NCI-H1092 (cell line): ENCODE results near the gene IL12B.
"Not testable (repeated sequence)": the region's sequence is repeated elsewhere in the genome, so short reads cannot be mapped to it uniquely, and the experiment has no call there.

Experiments
- DNase-seq: peaks from one replicate; lab custom pipeline; 2025; lab: John Stamatoyannopoulos, UW

IL12B gene

DNA sequence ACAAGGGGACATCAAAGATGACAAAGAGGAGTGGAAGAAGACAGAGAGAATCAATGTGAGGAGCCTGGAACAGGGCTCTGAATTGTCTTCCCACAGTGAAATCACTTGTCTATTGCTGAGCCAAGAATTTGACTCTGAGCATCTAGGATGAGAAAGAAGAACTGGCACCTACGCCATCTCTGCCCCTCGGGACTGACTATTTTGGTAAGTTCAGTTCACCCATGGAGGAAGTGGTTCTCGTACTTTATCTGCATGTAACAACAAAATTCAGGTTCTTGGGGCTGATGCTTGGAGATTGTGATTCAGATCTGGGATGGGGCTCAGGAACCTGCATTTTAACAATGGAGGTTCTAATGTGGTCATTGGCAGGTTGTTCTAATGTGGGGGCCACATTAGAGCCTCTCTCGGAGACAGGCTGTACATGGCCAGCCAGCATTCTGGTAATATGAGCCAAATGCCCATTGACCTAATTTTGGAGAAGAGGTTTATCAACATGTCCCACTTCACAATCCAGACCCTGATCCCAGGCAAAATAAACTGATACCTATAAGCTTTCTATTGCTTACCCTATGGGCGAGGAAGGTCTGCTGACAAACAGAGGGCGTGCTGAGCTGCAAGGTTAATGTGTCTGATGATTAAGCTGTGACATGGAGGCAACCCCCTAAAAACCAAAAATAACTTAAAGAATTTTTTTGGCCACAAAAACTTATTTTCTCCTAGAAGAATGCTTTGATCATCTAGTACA lies 2.7 kb upstream of the IL12B start:
- DNase-seq: no peak

DNA sequence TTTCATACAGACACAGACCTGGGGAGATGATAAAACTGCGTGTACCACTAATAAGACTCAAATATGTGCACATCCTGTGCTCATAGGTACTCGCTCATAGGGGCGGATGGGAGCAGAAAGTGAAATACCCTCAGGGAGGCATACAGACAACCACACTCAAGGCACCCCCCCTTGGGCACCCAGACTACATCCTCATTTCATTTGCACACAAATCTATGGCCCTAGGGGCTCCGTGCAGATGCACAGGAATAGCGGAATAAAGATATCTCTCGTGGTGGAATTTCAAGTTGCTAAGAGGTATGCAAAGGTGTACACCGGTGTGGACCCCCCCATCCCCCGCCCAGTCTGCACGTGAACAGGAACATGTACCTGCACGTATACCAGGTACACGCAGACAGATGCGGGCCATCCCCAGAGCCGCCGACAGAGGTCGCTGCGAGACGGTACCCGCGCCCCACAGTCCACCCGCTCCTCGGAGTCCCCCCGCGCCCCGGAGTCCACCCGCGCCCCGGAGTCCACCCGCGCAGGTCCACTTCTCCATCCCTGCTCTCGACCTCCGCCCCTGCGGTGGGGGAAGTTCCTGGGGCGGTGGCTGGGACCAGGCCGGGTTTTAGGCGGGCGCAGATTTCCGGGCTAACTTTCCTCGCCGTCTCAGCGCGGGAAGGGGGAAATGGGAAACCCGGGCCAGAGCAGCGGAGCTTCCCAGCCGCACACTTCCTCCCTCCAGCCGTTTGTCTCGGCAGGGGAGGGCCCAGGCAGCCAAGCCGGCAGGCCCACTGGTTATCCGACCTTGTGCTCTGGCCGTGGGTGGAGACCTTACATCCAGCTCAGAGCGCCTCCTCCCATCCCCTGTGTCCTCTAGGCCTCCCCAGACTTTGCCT lies 1.0 kb upstream of the IL12B start:
- DNase-seq: no peak

DNA sequence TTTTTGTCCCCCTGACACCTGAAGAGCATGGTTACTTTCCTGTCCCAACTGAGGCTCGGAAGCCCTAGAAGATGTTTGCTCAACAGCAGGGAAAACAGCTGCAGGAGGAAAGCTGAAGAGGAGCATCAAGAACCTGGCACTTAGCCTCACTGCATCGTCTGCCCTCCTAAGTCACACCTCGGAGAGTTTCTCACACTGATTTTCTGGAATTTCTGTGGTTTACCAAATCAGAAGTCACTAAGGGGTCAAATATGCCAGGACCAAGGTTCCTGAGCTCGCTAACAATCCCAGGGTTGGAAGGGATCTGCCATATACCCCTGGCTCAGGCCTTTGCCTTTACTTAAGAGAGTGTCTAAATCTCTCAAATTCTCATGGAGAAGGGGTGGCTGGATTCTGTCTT lies 5.3 kb downstream of the IL12B start:
- no peak for DNase-seq

DNA sequence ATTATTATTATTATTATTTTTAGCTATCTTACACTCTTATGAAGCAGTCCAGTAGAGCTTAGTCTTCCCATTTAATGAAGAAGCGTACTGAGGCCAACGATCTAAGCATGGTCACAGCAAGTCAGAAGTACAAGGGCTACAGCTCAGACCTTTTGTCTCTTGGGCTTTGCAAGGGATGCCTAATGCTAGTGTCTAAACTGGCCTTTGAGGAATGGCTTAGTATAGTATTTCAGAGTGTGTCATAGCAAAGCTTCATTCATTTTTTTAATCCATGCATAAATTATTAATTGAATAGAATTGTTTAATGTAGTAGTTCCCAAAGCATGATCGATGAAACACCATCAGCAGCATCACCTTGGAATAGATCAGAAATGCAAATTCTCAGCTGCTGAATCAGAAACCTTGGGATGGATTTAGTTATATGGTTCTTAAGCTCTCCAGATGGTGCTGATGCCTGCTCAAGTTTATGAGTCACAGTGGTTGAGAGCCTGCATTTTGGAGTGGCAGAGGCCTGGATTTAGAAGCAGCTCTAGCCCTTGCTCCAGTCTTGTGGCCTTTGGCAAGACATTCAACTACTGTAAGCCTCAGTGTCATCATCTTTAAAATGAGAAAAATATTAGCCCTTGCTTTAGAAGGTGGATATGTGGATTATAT lies 6.1 kb downstream of the IL12B start:
- DNase-seq: no peak

DNA sequence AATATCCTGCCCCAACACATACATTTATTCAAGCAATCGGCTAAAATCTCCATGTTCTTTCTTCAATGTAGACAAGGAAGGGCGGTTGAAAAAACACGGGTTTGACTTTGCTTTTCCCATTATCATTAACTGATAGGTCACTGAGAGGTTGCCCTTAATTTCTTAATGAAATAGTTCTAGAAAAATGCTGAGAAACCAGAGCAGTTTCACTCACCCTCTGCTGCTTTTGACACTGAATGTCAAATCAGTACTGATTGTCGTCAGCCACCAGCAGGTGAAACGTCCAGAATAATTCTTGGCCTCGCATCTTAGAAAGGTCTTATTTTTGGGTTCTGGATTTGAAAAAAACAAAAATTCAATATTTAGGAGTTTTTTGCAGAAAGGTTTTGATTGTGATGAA lies 8.1 kb downstream of the IL12B start:
- DNase-seq: no peak

DNA sequence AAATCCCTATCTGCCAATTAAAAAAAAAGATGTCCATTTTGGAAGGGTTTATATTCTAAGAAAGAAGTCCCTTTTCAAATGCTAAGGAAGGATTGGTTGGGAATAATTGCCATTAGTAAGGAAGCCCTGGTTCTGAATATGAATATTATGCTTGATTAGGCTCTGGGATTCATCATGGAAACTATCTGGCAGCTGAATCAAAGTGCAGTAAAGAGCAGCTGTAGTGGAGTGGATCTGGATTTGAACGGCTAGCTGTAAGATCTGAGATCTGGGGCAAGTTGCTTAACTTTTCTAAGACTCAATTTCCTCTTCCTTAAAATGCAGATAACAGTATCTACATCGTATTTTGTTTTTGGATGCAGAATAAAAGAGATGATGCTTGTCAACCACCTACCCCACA lies 10.5 kb downstream of the IL12B start:
- no peak for DNase-seq

DNA sequence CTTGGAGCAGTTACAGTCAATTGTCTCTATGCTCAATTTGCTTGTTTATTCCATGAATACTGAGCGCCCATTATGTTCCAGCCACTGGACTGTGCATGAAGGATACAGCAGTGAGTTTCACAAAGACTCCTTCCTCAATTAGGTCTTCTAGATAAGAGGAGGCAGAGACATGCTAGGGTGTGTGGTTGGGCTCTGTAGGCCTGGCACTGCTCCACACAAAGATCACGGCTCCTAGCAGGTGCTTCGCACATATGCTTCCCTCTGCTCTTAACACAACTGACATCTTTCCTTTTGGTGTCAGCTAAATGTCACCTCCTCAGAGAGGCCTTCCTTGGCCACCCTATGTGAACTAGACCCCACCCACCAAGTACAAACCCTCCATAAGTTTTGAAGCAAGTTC lies 10.9 kb downstream of the IL12B start:
- DNase-seq: no peak

DNA sequence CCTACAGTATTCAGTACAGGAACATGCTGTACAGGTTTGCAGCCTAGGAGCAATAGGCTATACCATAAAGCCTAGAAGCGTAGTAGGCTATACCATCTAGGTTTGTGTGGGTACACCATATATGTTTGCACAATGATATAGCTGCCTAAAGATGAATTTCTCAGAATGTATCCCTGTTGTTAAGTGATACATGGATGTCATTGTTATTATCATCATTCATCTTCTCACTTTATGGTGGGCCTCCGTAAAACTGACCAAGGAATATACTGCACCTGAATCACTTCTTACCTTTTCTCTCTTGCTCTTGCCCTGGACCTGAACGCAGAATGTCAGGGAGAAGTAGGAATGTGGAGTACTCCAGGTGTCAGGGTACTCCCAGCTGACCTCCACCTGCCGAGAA lies 11.8 kb downstream of the IL12B start:
- no peak for DNase-seq

DNA sequence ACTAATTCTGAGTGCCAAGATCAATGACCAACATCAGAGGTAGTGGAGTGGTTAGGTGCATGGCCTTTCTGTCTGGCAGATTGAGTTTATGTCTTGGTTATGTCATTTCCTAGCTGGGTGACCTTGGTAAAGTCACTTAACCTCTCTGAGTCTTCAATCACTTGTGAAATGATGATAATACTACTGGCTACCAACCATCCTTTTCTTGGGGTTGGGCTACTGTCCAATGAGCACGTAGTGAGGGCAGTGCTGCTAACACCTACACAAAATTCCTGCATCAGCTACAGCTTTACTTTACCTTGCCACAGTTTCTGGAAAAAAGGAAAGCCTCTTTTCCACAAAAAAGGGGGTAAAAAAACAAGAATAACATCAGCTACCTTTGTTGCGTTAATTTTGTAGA lies 12.4 kb downstream of the IL12B start:
- no peak for DNase-seq

DNA sequence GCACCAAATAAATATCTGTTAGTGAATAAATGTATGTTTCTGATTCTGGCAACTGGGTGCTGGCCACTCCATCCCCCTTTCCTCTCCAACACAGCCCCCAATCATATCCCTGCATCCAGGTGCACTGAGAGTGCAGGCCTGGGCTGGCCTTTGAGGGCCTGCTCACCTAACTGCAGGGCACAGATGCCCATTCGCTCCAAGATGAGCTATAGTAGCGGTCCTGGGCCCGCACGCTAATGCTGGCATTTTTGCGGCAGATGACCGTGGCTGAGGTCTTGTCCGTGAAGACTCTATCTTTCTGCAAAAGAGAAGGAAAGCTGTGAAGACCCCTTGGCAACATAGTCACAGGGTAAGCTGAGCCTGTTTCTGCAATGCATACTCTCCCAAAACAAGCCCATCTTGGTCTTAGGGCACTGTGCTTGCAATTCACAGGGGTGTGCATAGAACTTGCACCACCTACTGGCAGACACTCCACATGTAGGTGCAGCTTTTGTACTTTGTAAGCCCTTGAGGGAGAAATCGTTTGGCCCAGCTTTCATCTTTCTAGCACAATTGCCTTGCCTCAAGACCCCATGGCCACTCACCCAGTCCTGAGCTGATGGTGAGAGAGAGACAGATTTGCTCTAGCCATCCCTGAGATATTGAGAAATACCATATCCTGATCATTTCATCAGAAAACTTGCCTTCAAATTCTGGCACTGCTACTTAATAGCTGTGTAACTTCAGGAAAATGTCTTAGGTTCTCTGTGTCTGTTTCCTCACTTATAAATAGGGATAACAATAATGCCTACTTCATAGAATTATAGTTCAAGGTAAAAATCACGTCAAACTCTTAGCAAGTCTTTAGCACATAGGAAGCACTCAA lies 13.5 kb downstream of the IL12B start:
- no peak for DNase-seq

DNA sequence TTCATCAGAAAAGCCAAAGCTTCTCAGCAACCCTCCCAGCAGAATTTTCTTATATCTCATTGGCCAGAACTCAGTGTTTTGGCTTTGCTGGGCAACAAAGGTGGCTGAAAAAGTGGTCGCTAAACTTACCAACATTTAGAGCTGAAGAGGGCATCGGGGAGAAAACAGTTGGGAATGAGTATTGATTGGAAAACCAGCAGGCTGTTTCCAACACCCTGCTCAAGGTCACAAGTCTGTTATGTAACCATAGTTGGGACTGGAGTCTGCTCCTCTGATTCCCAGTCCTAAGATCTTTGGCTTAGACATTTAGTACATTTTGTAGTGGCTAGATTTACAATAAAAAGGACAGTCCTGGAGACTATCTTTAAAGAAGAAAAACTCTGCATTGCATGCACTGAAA lies 17.1 kb downstream of the IL12B start:
- no peak for DNase-seq

DNA sequence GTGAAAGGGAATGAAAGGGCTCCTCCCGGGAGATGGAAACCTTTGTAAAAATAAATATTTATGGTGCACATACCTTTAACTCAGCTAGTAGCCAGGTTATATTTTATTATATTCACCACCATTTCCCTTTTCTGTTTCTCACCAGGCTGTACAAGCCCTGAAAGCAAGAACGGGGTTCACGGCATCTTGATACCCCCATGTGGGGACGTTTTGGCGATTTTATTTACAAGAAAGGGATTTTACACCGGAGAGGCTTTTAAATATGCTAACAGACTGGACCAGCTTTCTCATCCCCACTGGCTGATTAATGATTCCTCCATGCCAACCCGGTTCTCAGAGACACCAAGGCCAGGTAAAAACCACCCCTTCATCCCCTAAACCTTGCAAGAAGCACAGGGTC lies 19.2 kb downstream of the IL12B start:
- no peak for DNase-seq

DNA sequence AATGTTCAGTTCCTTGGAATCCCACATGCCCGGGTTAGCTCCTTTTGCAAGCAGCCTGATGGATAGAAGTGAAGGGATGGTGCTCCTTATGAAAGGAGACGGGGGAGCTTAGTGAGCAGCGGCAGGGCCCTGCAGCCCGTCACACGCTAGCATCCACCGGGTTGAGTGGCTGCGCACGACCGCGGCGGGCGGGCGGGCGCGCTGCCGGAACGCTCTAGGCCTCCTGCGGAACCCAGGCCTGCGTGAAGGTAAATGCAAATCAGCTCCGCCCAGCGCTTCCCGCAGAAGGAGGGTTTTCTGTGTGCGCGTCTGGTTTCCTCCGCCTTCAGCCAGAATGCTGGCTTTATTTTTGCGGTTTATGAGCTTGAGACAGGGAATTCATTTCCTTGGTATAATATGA lies 19.8 kb downstream of the IL12B start:
- no peak for DNase-seq

DNA sequence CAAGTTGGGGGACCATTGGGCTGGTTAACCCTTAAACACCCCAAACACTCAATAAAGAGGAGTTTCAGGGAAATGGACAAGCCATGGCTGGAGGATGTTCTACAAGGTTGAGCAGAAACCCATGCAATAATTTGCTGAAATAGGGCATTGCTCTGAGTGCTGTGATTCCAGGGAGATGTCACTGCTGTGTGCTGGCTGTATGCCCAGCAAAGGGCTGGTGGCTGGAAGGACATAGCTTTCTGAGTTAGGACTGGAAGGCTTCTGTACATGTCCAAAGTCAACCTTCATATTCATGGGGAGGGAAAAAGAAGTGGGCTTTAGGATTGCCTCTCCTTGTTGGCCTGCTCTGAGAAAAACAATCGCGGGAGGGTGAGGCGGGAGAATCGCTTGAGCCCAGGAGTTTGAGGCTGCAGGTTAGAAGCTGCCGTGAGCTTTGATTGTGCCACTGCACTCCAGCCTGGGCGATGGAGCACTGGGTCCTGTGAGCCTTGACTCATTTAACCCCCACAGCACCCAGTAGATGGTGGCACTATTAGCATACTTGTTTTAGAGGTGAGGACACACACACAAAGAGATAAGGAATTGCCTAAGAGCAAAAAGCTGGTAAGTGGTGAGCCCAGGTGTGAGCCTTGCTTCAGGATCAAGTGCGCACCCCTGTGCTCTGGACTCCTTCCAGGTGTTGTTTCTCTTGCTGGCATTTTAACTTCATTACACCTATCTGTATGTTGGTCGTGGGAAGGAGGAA lies 20.4 kb downstream of the IL12B start:
- DNase-seq: no peak

DNA sequence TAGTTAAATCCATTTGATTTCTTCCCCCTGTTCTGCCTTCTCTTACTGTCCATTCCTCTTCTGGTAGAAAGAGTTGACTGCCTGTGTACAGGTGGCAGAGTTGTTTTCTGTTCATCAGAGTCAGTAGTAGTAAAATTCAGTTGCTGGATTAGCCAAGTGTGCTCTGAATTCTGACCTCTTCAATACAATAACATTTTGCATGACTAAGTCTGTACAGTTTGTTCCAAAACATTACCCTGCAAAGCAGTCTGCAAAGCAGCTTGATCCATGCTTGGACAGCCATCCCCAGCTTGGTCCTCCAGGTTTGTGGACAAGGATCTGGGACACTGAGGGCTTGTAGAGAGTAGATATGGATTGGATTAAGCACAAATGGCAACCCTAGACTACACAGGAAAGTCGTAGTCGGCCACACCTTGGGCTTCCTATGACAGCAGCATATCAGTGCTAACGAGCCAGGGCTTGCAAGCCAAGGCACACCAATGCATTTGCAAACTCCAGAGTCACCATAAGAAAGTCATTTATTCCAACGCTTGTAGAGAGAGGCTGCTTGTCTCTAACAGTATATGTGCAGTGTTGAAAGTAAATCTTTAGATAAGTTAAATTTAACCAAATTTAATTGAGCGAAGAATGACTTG lies 25.2 kb downstream of the IL12B start:
- DNase-seq: no peak

DNA sequence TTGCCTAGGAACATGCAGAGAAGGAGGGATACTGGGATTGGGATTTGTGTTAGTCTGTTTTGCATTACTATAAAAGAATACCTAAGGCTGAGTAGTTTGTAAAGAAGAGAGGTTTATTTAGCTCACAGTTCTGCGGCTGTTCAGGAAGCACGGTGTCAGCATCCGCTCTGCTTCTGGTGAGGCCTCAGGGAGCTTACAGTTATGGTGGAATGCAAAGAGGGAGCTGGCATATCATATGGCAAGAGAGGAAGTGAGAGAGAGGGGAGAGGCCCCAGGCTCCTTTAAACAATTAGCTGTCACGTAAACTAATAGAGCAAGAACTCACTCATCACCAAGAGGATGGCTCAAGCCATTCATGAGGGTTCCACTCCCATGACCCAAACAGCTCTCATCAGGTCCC lies 27.0 kb downstream of the IL12B start:
- DNase-seq: no peak

DNA sequence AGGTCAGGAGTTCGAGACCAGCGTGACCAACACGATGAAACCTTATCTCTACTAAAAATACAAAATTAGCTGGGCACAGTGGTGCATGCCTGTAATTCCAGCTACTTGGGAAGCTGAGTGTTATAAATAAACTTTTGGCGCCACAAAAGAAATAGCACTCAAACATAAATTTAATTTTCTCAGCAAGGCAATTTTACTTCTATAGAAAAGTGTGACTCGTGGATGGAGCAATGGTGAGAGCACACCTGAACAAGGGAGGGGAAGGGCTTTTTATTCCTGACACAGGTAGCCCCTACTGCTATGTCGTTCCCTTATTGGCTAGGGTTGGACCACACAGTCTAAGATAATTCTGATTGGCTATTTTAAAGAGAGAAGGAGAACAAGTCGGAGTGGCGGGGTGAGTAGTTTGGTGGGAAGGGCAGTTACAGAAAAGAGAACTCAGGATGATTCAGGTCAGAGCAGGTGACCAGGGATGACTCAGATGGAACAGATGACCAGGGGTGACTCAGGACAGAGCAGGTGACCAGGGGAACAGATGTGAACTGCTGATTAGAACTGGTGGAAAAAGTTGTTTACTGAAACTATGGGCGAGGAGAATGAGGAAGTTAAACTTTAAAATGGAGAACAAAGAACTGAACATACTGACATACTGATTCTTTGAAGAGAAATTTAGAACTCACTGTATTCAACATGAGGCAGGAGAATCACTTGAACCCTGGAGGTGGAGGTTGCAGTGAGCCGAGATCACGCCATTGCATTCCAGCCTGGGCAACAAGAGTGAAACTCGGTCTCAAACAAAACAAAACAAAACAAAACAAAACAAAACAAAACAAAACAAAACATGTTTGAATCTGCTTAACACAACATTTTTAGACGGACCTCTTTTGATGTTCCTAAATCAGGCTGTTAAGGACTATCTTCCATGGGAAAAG lies 28.1 kb downstream of the IL12B start:
- DNase-seq: not testable (repeated sequence)

DNA sequence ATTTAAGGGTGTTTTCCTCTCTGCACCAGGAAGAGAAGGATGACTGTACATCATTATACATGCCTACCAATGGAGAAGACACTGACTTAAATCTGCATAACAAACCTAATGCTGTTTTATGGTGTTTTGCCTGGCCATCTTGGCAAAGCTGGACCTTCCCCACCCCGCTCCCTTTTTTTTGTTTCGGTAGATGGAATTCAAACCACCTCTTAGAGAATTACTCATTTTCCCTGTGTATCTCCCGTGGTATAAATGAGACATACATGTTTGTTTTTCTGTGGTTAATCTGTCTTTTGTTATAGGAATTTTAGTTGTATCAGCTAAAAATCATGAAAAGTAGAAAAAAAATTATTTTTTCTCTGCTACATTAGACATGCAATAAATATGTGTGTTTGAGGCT lies 28.8 kb downstream of the IL12B start:
- DNase-seq: no peak

DNA sequence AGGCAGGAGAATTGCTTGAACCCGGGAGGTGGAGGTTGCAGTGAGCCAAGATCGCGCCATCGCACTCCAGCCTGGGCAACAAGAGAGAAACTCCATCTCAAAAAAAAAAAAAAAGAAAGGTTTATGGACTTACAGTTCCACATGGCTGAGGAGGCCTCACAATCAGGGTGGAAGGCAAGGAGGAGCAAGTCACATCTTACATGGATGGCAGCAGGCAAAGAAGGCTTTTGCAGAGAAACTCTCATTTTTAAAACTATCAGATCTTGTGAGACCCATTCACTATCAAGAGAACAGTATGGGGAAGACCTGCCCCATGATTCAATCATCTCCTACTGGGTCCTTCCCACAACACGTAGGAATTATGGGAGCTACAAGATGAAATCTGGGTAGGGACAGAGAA lies 33.0 kb downstream of the IL12B start:
- DNase-seq: not testable (repeated sequence)

DNA sequence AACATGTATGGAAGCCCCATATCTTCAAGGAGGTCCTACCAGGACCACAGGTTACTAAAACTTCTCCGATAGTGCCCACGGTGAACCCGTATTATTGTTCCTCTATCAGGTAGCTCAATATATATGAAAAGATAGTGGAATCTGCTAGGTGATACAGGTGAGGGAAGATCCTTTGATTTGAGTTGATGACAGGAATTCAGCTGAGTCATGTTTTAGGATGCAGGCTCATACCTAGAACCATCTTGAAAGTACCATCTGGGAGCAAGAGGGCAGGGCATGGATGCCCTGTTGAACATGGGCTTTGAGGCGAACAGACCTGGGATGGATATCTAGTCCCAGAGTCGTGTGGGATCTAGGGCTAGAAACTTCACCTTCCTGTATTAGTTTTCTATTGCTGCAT lies 35.4 kb downstream of the IL12B start:
- DNase-seq: no peak
